CD14-positive monocyte (primary cell): ENCODE results near the gene MPRIP. TPM values are rescaled to one million over a fixed set of nuclear protein-coding genes. Genes with fewer than 3 reads are reported as not detected.
A peak's percentile ranks its signal among the peaks of the same experiment; 100 is the strongest.

Experiments used
- DNase-seq, 3 donors: peaks; one replicate each; pipeline ENCODE4 v3.0.0-alpha.2; 2011 to 2022
- H2AFZ ChIP-seq: 2 replicates; pipeline ENCODE4 v1.6.0; 2012; ENCODE audit warnings: mild to moderate bottlenecking, low read depth, low read length, inconsistent platforms; ENCODE audit not compliant: insufficient read depth, poor library complexity, severe bottlenecking
- H3K27ac ChIP-seq, 2 donors: 1 replicate in 1 of 2; 2 replicates in 1 of 2; pipeline ENCODE4 v1.5.1; 2012 to 2013; ENCODE audit warnings: low read length in 2 of 2, control low read depth in 1 of 2, inconsistent platforms in 1 of 2, low read depth in 1 of 2, mild to moderate bottlenecking in 1 of 2
- H3K27me3 ChIP-seq, 2 donors: one replicate each; pipeline versions ENCODE4 v1.6.0 to v1.6.1; 2011 to 2013; ENCODE audit warnings: low read length in 2 of 2; ENCODE audit not compliant: control insufficient read depth in 2 of 2, insufficient read depth in 2 of 2
- H3K36me3 ChIP-seq, 2 donors: replicated peaks in 1 of 2; 1 replicate in 1 of 2; 2 replicates in 1 of 2; pipeline versions ENCODE4 v1.5.1 to v1.6.1; 2012 to 2013; ENCODE audit warnings: low read length in 2 of 2, control low read depth in 1 of 2, inconsistent platforms in 1 of 2, mild to moderate bottlenecking in 1 of 2; ENCODE audit not compliant: insufficient read depth in 2 of 2, control insufficient read depth in 1 of 2
- H3K4me1 ChIP-seq, 2 donors: 1 replicate in 1 of 2; 2 replicates in 1 of 2; pipeline versions ENCODE4 v1.5.1 to v1.6.1; 2012 to 2013; ENCODE audit warnings: low read length in 2 of 2, control low read depth in 1 of 2, inconsistent platforms in 1 of 2, mild to moderate bottlenecking in 1 of 2, moderate library complexity in 1 of 2; ENCODE audit not compliant: insufficient read depth in 2 of 2, control insufficient read depth in 1 of 2
- H3K4me2 ChIP-seq: replicated peaks from 2 replicates; pipeline ENCODE3; 2012; ENCODE audit warnings: low read length, moderate library complexity, mild to moderate bottlenecking; ENCODE audit not compliant: poor library complexity, severe bottlenecking; ENCODE audit errors: extremely low read depth
- H3K4me3 ChIP-seq, 3 experiments: fragments of 200-600 bp in 1 of 3; sonication (generic) in 1 of 3; replicated peaks in 1 of 3; 1 replicate in 2 of 3; 2 replicates in 1 of 3; pipeline ENCODE4 v1.5.1; 2011 to 2013; ENCODE audit warnings: low read length in 3 of 3, mild to moderate bottlenecking in 3 of 3, control low read depth in 2 of 3, low read depth in 2 of 3, inconsistent platforms in 1 of 3, moderate library complexity in 1 of 3
- H3K79me2 ChIP-seq: 2 replicates; pipeline ENCODE4 v1.6.0; 2012; ENCODE audit warnings: mild to moderate bottlenecking, control low read depth, inconsistent platforms, low read length, moderate library complexity; ENCODE audit not compliant: insufficient read depth
- H3K9ac ChIP-seq: 2 replicates; pipeline ENCODE4 v1.6.0; 2017; ENCODE audit warnings: low read length, mild to moderate bottlenecking; ENCODE audit not compliant: insufficient read depth, poor library complexity, severe bottlenecking
- H3K9me3 ChIP-seq, 2 donors: replicated peaks in 1 of 2; 1 replicate in 1 of 2; 2 replicates in 1 of 2; pipeline versions ENCODE4 v1.5.1 to v1.6.1; 2012 to 2013; ENCODE audit warnings: low read length in 2 of 2, control low read depth in 1 of 2; ENCODE audit not compliant: control insufficient read depth in 1 of 2, insufficient read depth in 1 of 2
- H4K20me1 ChIP-seq: 2 replicates; pipeline ENCODE4 v1.6.0; 2012; ENCODE audit warnings: mild to moderate bottlenecking, low read length, control low read depth, moderate library complexity; ENCODE audit not compliant: insufficient read depth
- H3K27ac Mint-ChIP-seq, 7 donors: one replicate each; pipeline ENCODE4 v1.8.0; 2020; ENCODE audit warnings: mild to moderate bottlenecking in 7 of 7, mixed read lengths in 7 of 7, moderate library complexity in 6 of 7, inconsistent platforms in 2 of 7
- H3K27me3 Mint-ChIP-seq, 3 donors: one replicate each; pipeline ENCODE4 v1.8.0; 2021 to 2022; ENCODE audit warnings: low read depth in 3 of 3, mild to moderate bottlenecking in 3 of 3, mixed read lengths in 3 of 3, moderate library complexity in 3 of 3, inconsistent platforms in 1 of 3
- H3K36me3 Mint-ChIP-seq, 2 donors: one replicate each; pipeline ENCODE4 v1.8.0; 2020; ENCODE audit warnings: mixed read lengths in 2 of 2, inconsistent platforms in 1 of 2, mild to moderate bottlenecking in 1 of 2
- H3K4me1 Mint-ChIP-seq: one replicate; pipeline ENCODE4 v1.8.0; 2020; ENCODE audit warnings: mild to moderate bottlenecking, mixed read lengths
- H3K4me3 Mint-ChIP-seq, 2 donors: one replicate each; pipeline ENCODE4 v1.8.0; 2020; ENCODE audit warnings: mild to moderate bottlenecking in 2 of 2, mixed read lengths in 2 of 2, moderate library complexity in 1 of 2
- H3K9me3 Mint-ChIP-seq, 7 donors: one replicate each; pipeline ENCODE4 v1.8.0; 2020 to 2022; ENCODE audit warnings: mixed read lengths in 7 of 7, mild to moderate bottlenecking in 6 of 7, moderate library complexity in 6 of 7, inconsistent platforms in 2 of 7
- WGBS: methylation state at CpG from one replicate; pipeline ENCODE4 v1.1.5; 2013; ENCODE audit warnings: missing lambda C conversion rate; ENCODE audit not compliant: insufficient coverage; 5-methylcytosine and 5-hydroxymethylcytosine counted together
- intact Hi-C, 2 donors: fragments of 100-400 bp; cut with micrococcal nuclease; formaldehyde crosslinking; loops; one replicate each; pipeline versions ENCODE4 v1.15.0 to v1.15.1; 2023
- polyA plus RNA-seq, 3 donors: library from polyadenylated mRNA; depleted of rRNA in 1 of 3; unstranded in 2 of 3; stranded (reverse) in 1 of 3; fragments of 300-500 nt in 2 of 3; fragments of >200 nt in 1 of 3; fragmentation: Illumina TruSeq in 2 of 3; gene quantifications; 1 replicate in 2 of 3; 2 replicates in 1 of 3; pipeline ENCODE4 v1.2.3, GENCODE V29; 2012 to 2021
- TF ChIP-seq, protein P1 (sequence below): fragments of 200-600 bp; IDR thresholded peaks from one replicate; pipeline ENCODE4 v1.8.0; 2022; ENCODE audit warnings: antibody characterized with exemption, mild to moderate bottlenecking

Gene MPRIP
- polyA plus RNA-seq, 3 donors, result 2.0 to 48.7 (median 2.5) TPM

- no peak overlapping the region for H2AFZ ChIP-seq
- DNase-seq, result no peak
- WGBS, result 90% methylated on average over 9 of the region's 16 CpGs
Observed at GRCh38 chr17:17028878-17029535, 13.2 kb upstream of the MPRIP start.

DNA sequence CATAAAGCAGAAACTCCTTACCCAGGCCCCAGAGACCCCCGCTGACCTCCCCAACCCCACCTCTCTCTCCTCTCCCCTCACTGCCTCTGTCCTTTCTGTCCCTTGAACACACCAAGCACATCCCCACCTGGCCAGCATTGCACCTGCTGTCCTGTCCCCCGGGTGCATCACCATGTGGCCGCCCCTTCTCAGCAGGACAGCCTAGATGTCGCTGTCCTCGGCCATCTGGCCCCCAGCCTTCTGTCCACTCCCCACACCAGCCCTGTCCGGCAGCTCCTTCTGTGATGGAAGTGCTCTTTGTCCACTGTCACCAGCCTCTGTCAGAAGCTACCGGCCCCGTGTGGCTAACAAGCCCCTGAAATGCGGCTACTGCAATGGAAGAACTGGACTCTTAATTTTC is 12.3 kb upstream of the MPRIP start:
- H3K79me2 ChIP-seq, result no peaks in the 10 kb centered on the region
- H3K4me1 ChIP-seq, result no peaks in the 10 kb centered on the region
- no peaks in the 10 kb centered on the region for H4K20me1 ChIP-seq
- Mint-ChIP-seq H3K27me3 (peaks cover 11 to 16% (median 16%) of the 10 kb centered on the region in 3 donors), H3K36me3 (no peaks in the 10 kb centered on the region), H3K4me3 (no peak overlapping the region), H3K4me1 (no peaks in the 10 kb centered on the region), H3K9me3 (no peaks in the 10 kb centered on the region), H3K27ac (peak overlapping the region in 1 of 7 donors; percentile 8)
- H3K27me3 ChIP-seq, result no peaks in the 10 kb centered on the region
- H3K9ac ChIP-seq, result no peak overlapping the region
- H3K4me3 ChIP-seq, result no peak overlapping the region
- H3K4me2 ChIP-seq, result no peak overlapping the region
- H3K9me3 ChIP-seq, result no peaks in the 10 kb centered on the region
- no peak for DNase-seq
- no peak overlapping the region for H2AFZ ChIP-seq
- TF ChIP-seq, protein P1, sequence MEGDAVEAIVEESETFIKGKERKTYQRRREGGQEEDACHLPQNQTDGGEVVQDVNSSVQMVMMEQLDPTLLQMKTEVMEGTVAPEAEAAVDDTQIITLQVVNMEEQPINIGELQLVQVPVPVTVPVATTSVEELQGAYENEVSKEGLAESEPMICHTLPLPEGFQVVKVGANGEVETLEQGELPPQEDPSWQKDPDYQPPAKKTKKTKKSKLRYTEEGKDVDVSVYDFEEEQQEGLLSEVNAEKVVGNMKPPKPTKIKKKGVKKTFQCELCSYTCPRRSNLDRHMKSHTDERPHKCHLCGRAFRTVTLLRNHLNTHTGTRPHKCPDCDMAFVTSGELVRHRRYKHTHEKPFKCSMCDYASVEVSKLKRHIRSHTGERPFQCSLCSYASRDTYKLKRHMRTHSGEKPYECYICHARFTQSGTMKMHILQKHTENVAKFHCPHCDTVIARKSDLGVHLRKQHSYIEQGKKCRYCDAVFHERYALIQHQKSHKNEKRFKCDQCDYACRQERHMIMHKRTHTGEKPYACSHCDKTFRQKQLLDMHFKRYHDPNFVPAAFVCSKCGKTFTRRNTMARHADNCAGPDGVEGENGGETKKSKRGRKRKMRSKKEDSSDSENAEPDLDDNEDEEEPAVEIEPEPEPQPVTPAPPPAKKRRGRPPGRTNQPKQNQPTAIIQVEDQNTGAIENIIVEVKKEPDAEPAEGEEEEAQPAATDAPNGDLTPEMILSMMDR, result no peak
- no peak overlapping the region for H3K27ac ChIP-seq
- no peaks in the 10 kb centered on the region for H3K36me3 ChIP-seq
- 89% methylated on average over 8 of the region's 9 CpGs for WGBS
- intact Hi-C loops, result no loop called here

More at GRCh38 chr17:17028878-17029535, 13.2 kb upstream of the MPRIP start:
- Mint-ChIP-seq H3K27me3 (peaks cover 11 to 16% (median 16%) of the 10 kb centered on the region in 3 donors), H3K4me3 (no peak overlapping the region), H3K36me3 (no peaks in the 10 kb centered on the region), H3K4me1 (no peaks in the 10 kb centered on the region), H3K9me3 (no peaks in the 10 kb centered on the region), H3K27ac (no peak overlapping the region)
- Histone ChIP-seq H3K4me1 (no peaks in the 10 kb centered on the region), H3K79me2 (no peaks in the 10 kb centered on the region), H4K20me1 (no peaks in the 10 kb centered on the region), H3K36me3 (no peaks in the 10 kb centered on the region), H3K9me3 (no peaks in the 10 kb centered on the region), H3K4me3 (no peak overlapping the region), H3K27me3 (no peaks in the 10 kb centered on the region), H3K9ac (no peak overlapping the region), H3K27ac (no peak overlapping the region), H3K4me2 (no peak overlapping the region)
- intact Hi-C loops, result no loop called here
- TF ChIP-seq, protein P1, result no peak
